Measurements from ENCODE around the gene SUSD3.

The SUSD3 gene

DNA sequence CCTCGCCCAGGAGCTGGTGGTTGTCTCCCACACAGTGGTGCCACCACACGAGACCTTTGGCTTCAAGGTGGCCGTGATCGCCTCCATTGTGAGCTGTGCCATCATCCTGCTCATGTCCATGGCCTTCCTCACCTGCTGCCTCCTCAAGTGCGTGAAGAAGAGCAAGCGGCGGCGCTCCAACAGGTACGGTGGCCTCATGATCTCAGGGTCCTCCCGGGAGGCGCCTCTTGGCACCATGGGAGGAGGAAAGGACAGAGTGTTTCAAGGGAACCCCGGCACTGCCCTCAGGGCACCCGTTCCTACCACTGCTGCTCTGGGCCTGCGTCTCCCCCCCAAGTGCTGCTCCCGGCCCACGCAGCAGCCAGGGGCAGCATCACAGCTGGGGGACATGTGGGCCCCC is 19.3 kb downstream of the SUSD3 start:
- no peak for DNase-seq

DNA sequence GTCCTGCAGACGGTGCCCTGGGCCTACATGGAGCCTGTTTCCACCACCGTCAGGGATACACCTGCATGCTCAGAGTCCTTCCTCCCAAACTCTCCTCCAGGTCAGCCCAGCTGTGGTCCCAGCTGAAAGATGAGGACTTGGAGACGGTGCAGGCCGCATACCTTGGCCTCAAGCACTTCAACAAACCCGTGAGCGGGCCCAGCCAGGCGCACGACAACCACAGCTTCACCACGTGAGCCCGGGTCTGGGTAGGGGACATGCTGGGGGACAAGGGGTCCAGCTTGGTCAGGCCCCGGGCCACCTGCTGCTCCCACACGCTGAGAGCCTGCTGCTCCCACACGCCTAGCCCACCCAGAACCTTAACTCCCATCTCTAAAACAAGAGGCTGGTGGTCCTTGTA is 20.9 kb downstream of the SUSD3 start:
- DNase-seq = no peak

DNA sequence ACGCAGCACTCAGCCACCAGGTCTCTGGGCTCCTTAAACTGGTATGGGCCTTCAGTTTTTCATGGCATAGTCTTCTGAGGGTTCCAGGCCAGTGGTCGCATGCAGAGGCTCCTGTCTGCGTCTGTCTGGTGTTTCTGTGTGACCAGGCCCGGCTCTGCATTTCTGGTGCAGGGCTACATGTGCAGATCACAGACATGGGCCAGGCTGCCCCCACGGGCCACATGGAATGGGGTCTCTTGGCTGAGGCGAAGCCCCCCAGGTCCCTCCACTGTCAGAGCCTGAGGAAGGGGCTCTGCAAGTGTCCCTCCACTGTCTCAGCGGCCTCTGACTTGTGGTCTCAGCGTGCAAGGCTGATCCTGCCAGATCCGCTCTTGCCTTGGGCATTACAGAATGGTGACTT is 21.9 kb downstream of the SUSD3 start:
- DNase-seq = no peak

DNA sequence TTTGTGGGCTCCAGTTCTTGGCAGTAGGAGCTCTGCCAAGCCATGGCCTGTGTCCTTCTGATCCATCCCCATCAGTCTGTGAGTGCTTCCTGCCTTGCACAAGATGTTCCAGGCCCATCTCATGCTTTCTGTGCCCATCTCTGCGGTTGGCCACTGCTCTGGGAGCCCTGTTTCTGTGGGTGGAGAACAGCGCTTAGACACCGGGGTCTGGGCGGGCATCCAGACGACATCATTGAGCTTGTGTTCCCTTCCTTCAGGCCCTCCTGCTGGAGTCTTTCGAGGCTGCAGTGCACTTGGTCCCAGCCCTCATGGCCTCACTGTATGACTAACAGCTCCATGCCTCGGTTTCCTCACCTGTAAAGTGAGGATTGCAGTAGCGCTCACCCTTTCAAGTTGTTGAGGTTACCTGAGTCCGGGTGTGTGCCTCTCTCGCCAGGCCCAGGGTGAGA is 22.6 kb downstream of the SUSD3 start:
- no peak for DNase-seq

DNA sequence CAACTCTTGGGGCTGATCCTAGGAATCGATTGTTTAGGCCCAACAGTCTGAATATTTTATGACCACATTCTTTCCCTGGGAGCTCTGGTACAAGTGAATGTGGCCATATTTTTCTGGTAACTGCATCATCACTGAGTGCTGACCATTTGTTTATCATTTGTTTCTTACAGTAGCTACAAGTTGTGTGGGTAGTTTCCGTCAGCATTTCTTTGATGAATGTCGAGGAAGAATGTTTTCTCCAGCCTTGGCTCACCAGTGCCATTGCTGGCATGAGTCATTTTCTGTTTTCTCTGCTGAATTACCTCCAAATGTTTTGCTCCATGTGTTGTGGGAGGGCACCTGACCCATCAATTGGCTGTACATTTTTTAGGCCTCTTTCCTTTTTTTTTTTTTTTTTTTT is 23.4 kb downstream of the SUSD3 start:
- DNase-seq = peak; percentile 79

DNA sequence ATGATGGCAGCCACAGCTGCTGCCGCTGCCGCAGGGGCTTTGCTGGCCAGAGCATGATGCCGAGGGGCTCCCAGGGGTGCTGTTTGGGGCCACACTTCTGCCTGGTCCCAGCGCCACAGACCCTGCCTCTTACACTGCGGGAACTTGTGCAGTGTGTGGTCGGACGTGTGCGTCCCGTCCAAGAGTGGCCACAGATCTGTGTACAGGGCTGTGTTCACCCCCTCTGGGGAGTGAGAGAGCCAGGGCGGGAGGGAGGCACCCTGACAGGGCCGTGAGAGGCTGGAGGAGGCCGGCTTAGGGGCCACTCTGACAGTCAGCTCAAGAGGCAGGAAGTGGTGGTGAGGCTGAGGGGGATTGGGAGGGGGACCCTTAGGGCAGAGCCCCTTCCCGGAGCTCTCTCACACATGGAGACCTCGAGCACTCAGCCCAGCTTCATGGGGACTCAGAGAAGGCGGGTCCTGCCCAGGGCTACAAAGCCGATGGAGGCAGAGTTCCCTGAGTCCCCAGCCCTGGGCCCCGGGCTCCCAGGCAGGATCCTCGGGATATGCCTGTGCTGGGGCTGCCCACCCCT is 24.4 kb downstream of the SUSD3 start:
- DNase-seq = no peak

DNA sequence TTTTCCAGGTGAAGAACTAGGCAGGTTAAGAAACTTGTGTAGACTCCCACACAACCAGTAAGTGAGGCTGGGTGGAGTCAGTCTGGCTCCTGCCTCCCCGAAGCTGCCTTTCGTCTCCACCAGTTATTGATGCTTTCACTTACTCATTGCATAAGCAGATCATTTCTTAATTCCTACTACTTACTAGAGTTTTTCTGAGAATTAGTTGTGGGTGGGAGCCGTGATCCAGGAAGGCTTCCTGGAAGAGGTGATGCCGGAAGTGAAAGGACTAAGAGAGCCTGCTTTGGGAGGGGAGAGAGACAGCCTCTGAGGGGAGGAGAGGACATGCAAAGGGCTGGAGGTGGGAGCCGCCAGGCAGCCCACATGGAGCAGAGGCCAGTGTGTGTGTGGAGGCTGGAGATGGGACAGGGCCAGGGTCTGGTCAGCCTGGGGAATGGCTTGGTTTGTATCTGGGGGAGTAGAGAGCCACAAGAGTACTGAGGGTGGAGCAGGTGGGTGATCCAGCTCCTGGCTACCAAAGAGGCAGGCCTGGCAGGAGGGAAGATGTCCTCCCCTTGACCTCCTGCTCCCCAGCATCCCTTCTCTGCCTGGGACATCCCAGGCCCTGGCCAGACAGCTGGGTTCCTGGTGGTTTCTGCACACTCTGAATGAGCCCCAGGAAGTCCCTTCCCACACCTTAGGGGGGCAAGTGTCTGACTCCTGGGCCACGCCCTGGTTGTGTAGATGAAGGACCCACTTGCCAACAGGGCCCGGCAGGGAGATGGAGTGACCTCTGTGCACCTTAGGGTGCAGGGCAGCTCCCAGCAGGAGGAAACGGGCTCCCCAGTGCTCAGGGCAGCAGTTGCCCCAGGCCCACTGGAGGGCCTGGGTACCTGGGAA is 25.3 kb downstream of the SUSD3 start:
- no peak for DNase-seq

DNA sequence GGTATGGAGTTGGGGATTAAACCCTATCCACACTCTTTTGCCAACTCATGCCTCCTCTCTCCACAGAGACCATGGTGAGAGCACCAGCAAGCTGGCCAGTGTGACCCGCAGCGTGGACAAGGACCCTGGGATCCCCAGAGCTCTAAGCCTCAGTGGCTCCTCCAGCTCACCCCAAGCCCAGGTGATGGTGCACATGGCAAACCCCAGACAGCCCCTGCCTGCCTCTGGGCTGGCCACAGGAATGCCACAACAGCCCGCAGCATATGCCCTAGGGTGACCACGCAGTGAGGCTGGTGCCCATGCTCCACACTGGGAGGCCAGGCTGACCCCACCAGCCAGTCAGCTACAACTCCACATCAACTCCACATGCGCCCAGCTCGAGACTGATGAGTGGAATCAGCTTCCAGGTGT is 26.0 kb downstream of the SUSD3 start:
- DNase-seq = no peak

DNA sequence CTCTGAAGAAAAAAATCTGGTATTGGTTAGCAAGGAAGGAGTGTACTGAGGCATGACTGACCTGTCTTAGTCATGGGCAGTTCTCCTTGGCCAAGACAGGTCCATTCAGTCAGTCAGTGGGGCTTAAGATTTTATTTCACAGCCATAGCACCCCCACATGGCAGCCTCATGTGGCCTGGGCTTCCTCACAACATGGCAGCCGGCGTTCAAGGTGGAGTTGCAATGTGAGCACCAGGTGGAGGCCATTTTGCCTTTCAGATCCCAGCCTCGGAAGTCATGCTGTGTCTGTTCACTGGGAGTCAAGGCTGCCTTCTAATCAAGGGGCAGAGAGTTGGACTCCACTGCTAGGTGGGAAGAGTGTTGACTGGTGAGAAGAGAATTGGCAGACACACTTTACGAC is 27.2 kb downstream of the SUSD3 start:
- no peak for DNase-seq

DNA sequence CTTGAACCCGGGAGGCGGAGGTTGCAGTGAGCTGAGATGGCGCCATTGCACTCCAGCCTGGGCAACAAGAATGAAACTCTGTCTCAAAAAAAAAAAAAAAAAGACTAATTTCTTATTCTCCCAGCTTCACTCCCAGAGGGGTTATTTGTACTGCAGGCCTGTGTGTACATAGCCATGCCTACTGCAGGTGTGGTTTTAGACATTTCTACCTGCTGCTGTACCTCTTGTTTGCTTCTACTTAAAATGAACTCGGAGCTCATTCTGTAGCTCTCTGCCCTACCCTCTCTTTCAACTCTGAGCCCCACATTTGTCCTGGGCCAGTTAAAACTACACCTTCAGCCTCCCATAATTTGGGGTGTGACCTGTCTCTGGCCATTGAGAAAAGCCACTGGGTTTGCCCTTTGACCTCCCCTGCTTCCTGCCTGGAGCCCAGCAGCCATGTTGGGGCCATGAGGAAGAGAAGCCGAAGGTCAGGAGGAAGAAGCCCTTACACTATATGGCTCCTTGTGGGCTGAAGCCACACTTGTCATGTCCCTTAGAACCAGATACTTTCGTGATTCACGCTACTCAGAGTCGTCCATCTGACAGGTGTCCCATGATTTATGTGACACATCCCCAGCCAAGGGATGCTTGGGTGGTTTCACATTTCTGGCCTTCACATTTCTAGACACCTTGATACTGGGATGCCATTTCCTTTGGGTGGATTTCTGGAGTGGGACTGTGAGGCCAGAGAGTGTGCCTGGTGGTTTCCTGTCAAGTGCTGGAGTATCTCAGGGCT is 28.1 kb downstream of the SUSD3 start:
- DNase-seq = no peak

DNA sequence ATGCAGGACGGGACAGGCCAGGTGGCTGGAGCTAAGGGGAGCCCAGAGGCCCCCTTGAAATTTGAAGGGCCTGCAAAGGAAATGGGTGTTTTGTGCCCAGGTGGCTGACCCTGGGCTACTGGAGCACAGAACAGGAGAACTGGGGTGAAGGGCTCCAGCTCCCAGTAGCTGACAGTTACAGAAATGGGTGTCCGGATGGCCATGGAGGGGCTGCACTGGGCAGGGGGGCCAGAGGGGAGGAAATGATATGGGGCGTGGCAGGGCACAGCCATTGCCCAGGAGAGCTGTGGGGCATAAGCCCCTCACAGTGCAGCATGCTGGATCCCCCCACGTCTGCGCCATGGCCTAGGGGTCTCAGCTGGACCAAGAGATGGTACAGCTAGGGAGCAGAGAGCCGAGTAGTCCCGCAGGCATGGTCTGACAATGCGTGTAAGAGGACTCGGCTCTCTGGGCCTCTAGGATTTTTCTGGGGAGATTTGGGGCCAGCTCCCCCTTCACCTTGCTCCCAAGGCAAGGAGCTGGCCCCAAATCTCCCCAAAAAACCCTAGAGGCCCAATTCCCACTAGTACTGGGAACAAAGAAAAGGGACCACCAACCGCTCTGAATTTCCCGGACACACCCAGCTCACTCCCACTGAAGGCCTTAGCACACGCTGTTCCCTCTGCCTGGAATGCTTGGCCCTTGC is 29.6 kb downstream of the SUSD3 start:
- DNase-seq = no peak

DNA sequence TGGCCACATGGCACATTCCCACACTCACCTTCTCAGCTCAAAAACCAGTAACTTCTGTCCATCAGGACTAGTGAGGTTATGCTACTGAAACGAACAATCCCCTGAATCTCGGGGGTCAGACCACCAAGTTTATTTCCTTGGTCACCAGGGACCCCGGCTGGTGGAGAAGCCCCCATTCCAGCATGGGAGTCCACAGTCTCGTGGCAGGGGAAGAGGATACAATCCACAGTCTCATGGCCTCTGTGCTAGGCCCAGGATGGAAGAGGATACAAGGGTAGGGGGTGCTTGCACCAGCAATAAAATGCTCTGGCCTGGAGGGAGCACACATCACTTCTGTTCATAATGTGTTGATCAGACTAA is 30.1 kb downstream of the SUSD3 start:
- DNase-seq = no peak

DNA sequence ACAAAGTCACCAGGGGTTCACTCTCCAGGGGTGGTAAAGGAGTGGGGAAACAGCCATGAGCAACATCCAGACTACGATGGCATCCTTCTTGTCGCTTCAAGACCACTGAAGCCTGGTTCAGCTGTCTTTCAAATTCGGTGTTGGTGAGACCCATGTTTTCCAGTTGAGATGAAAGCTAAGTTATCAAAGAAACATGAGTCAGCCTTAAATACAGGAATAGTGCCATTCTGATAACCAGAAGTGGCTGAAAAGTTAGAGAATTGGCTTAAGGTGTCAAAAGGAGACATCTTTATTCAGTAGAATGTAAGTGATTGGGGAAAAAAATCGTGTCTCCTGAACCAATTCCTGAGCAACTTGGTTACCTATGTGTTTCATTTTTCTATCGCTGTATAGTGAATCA is 30.5 kb downstream of the SUSD3 start:
- DNase-seq = no peak

DNA sequence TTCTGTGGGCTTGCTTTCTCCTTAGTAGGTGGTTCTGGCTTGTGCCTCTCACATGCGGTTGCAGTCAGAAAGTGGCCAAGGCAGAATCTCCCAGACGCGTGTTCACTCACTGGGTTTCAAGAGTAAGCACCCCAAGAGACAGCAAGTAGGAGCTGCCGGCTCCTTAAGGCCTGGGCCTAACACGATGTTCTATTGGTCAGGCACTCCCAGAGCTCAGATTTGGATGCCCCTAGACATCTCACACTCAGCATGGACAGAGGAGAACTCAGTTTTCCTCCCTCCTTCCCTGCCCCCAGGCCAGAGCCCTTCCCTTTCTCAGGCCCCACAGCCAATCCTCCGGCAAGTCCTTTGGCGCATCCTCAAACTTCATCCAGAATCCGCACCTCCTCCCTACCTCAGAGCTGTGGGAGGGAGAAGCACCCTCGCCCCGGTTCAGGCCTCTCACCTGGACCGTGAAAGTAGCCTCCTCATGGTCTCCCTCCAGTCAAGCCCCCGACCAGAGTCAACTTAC is 31.0 kb downstream of the SUSD3 start:
- no peak for DNase-seq

DNA sequence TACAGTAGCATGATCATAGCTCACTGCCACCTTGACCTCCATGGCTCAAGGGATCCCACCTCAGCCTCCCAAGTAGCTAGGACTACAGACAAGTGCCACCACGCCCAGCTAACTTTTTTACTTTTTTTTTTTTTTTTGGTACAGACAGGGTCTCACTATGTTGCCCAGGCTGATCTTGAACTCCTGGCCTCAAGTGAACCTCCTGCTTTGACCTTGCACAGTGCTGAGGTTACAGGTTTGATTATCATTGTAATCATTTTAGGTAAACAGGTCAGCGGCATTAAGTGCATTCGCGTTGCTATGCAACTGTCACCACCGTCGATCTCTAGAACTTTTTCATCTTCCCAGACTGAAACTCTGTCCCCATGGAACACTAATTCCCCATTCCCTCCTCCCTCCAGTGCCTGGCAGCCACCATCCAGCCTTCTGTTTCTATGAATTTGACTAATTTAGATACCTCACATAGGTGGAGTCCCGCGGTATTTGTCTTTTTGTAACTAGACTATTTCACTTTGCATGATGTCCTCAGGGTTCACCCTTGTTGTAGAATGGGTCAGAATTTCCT is 31.7 kb downstream of the SUSD3 start:
- DNase-seq = no peak

DNA sequence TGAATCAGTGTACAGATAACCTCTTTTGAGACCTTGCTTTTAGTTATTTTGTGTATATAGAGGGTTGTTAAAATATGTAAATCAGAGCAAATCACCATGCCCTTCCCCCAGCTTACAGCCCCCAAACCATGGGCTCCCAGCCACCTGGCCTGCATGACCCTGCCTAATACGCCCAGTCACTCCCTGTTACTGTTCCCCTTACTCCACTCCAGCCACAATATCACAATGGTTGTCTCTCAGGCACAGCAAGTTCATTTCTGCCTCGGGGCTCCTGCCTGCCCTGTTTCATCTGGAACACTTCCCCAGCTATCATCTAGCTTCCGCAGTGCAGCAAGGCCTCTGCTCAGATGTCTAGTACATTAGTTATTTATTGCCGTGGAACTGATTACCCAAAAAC is 32.6 kb downstream of the SUSD3 start:
- no peak for DNase-seq

DNA sequence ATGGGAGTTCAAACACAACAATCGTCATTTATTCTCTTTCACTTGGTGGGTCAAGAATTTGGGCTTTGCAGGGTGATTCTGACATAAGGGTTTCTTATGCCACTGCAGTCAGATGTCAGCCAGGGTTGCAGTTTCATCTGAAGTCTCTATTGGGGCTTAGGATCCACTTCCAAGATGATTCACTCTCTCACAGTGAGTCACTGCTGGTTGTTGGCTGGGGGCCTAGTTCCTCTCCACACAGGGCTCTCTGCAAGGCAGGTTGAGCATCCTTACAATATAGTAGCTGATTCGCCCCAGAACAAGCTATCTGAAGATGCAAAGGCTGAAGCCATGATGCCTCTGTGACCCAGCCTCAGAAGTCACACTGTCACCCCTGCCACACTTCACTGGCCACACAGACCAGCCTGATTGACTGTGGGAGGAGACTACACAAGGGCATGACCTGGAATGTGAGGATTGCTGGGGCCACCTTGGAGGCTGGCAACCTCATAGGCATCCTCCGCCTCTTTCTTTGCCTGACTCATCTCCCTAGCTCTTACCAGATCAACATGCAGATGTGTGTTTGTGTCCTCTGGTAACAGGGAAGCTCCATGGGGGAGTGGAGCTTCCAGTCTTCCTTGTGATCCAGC is 33.1 kb downstream of the SUSD3 start:
- peak; percentile 87 for DNase-seq

DNA sequence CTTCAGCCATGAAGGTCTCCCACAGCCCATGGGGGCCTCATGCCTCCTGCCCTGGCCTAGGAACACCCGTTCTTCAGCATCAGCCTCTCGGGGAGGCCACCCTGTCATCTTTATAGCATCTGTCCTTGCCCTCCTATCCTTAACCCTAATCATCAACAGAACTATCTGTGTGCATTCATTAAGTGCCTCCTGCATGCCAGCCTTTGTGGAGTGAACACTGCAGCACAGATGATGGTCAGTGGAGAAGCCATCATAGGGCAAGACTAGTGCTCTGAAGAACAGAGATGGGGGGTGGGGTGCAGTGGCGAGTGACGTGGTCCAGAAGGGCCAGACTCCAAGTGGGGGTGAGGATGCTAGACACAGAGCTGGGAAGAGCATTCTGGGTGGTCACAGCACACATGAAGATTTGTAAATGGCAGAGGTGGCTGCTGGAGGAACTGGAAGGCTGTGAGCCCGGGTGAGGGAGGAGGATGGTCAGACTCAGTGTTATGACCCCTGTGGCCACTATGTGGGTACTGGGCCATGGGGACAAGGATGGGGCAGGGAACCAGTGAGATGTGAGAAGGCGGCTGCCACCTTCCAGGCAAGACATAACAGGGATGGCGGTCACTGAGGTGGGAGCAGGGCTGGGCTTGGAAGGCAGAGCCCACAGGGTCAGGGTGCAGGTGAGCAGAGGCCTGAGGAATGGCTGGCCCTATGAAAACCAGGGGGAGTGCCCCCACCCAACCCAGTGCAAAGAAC is 33.9 kb downstream of the SUSD3 start:
- DNase-seq = no peak

DNA sequence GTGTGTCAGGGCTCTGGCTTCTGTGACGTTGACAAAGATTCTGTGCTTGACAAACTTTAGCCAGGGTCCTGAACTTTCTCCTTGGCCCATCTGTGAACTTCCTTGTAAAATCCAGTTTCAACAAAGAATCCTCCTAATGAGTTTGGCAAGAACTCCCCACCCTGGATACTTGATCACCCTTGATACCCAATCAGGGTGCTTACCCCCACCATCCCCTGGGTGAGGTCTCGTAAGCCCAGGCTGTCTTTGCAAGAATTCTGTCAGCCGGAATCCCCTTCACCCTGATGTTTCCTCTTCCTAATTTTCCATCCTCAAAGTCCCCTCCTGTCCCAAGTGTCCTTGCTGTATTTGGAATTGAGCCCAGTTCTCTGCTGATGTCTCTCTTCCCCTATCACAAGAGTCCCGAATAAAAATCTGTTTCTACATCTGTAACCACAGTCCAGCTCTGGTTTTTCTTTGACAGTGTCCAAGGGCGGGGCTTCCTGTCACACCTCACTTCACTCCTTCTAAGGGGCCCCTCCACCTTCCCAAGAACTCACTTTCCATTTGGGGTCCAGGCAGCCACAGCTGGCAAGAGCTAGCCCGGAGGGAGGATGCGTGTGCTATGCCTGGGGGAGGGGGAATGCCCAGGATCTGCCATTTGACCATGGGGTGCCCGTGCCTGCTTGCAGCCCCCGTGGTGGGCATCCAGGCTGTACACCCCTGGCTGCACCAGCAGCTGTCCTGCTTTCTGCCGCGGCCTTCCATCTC is 34.8 kb downstream of the SUSD3 start:
- no peak for DNase-seq

DNA sequence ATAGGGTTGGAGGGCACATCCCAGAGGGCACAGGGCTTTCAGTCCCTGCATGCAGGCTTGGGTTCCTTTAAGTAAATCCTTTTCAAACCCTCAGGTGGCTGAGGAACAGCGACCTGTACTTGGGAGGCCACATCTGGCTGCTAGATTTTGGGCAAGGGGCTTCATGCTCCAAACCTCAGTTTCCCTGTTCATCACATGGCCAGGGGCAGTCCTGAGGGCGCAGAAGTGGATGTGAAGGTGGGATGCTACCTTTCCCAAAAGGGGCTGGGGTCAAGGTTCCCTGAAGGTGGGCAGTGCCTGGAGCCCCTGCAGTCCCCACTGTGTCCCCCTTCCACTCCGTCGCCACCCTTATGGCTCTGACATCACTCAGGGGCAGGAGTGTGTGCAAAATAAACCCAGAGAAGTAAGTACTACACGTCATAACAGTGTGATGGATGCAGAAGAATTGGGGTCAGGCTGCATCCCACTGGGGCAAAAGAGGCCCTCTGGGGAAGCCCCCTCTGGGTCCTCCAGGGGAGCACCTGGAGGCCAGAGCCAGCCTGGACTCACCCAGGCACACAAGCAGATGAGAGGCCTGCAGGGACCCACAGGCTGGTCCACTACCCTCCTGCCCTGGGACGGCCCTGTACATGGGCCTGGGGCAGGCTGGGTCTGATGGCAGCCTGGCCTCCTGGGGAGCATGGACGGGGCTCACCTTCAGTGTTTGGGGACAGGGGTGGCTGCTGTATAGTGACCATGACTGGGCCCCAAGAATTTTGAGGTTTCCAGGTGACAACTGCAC is 35.6 kb downstream of the SUSD3 start:
- no peak for DNase-seq

Measured in NCI-H226 (cell line).